ENCODE data around the gene ING1.

DNA sequence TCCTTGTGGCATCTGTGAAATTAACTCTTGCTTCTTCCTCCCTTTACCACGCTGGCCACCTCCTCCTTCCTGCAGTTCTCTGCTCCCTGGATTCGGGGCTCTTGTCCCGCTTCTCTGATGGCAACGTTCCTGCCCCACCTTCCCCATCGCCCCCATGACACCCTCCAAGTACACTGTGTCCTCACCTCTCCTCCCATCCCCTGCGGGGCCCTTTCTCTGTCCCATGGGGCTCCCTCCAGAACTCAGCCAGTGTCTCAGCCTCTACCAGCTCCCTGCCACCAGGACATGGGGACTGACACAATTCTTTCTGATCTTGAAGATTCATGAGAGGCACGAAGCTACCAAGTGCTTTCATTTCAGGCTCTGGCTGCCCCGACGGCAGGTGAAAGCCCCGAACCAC is 16.7 kb upstream of the ING1 start:
- no peak for TF ChIP-seq CTCF (IDR thresholded peaks at IDR 0.05)
- no peak for TF ChIP-seq EZH2 (IDR thresholded peaks at IDR 0.05; ENCODE audit: borderline replicate concordance, insufficient read depth, low read depth, low read length, poor library complexity, severe bottlenecking)

Data from B cell (primary cell).